Uterus (tissue), 4 donors: Measurements from ENCODE around the gene MIEN1. TPM values are rescaled to one million over a fixed set of nuclear protein-coding genes. Genes with fewer than 3 reads are reported as not detected.

Experiments
- DNase-seq, 2 donors: peaks; one replicate each; pipeline ENCODE4 v3.0.0-alpha.2; 2019 to 2020
- H3K27ac ChIP-seq, 2 donors: fragments of 200-600 bp; sonication (generic); 1 replicate in 1 of 2; 2 replicates in 1 of 2; pipeline ENCODE4 v1.5.1; 2016 to 2018
- H3K27me3 ChIP-seq, 2 donors: fragments of 200-600 bp; sonication (generic); one replicate each; pipeline ENCODE4 v1.5.1; 2018 to 2019; ENCODE audit warnings: control low read depth in 1 of 2
- H3K36me3 ChIP-seq, 2 donors: fragments of 200-600 bp; sonication (generic); one replicate each; pipeline ENCODE4 v1.5.1; 2019; ENCODE audit warnings: control low read depth in 1 of 2
- H3K4me1 ChIP-seq, 2 donors: fragments of 200-600 bp; sonication (generic); one replicate each; pipeline ENCODE4 v1.5.1; 2018 to 2019; ENCODE audit warnings: control low read depth in 1 of 2
- H3K4me3 ChIP-seq, 2 donors: fragments of 200-600 bp; sonication (generic); 1 replicate in 1 of 2; 2 replicates in 1 of 2; pipeline ENCODE4 v1.5.1; 2018 to 2019; ENCODE audit warnings: mild to moderate bottlenecking in 1 of 2
- H3K9me3 ChIP-seq, 2 donors: fragments of 200-600 bp; sonication (generic); one replicate each; pipeline ENCODE4 v1.5.1; 2019; ENCODE audit warnings: control low read depth in 1 of 2
- CTCF ChIP-seq, 4 experiments: fragments of 200-600 bp in 2 of 4; fragments of 450-650 bp in 2 of 4; sonication (generic) in 2 of 4; IDR thresholded peaks; one replicate each; pipeline ENCODE4 v1.5.1; 2016 to 2019; ENCODE audit warnings: antibody characterized with exemption in 4 of 4, mild to moderate bottlenecking in 2 of 4, moderate library complexity in 1 of 4
- POLR2A ChIP-seq, 2 donors: fragments of 450-650 bp; IDR thresholded peaks; one replicate each; pipeline ENCODE4 v1.6.1; 2016; ENCODE audit warnings: antibody characterized with exemption in 2 of 2, mild to moderate bottlenecking in 1 of 2, moderate library complexity in 1 of 2
- intact Hi-C: fragments of 100-400 bp; cut with DNase I; formaldehyde crosslinking; loops from one replicate; pipeline ENCODE4 v1.15.1; 2023; ENCODE audit warnings: low total_unique reads
- total RNA-seq, 4 donors: library from RNA; depleted of rRNA in 3 of 4; stranded (reverse); fragments of >200 nt in 3 of 4; gene quantifications; one replicate each; pipeline versions ENCODE4 v1.1.0 to v1.2.4, GENCODE V29; 2014 to 2023
- donor health status: DM: yes; HTN: yes; CAD: no.

The MIEN1 gene
- total RNA-seq, 4 donors from 2014 or later, result 4.9 to 125 (median 58.5) TPM

- H3K4me3 ChIP-seq, result no peak overlapping the region
- H3K9me3 ChIP-seq, result no peaks in the 10 kb centered on the region
- H3K36me3 ChIP-seq, result no peaks in the 10 kb centered on the region
- H3K27me3 ChIP-seq, result no peaks in the 10 kb centered on the region
- intact Hi-C loops, result no loop called here
- H3K4me1 ChIP-seq, result no peaks in the 10 kb centered on the region
- TF ChIP-seq CTCF (IDR thresholded peaks at IDR 0.05) (no peak), POLR2A (IDR thresholded peaks at IDR 0.05) (no peak)
- H3K27ac ChIP-seq, result no peak overlapping the region
- no peak for DNase-seq
Observed at GRCh38 chr17:39772987-39773934, 42.9 kb upstream of the MIEN1 start.

GRCh38 chr17:39772415-39772814, 42.1 kb upstream of the MIEN1 start:
- no peaks in the 10 kb centered on the region for H3K36me3 ChIP-seq
- no peaks in the 10 kb centered on the region for H3K4me1 ChIP-seq
- H3K9me3 ChIP-seq, result no peaks in the 10 kb centered on the region
- no peak for TF ChIP-seq CTCF (IDR thresholded peaks at IDR 0.05)
- TF ChIP-seq POLR2A (IDR thresholded peaks at IDR 0.05), result no peak
- intact Hi-C loops, result no loop called here
- H3K4me3 ChIP-seq, result no peak overlapping the region
- no peak overlapping the region for H3K27ac ChIP-seq
- H3K27me3 ChIP-seq, result no peaks in the 10 kb centered on the region
- no peak for DNase-seq

- Histone ChIP-seq H3K9me3 (no peaks in the 10 kb centered on the region), H3K4me1 (no peaks in the 10 kb centered on the region), H3K27me3 (no peaks in the 10 kb centered on the region), H3K4me3 (no peak overlapping the region), H3K27ac (no peak overlapping the region), H3K36me3 (no peaks in the 10 kb centered on the region)
- no peak for DNase-seq
- no peak for TF ChIP-seq POLR2A (IDR thresholded peaks at IDR 0.05)
- TF ChIP-seq CTCF (IDR thresholded peaks at IDR 0.05), result no peak
- intact Hi-C loops, result no loop called here
Observed at GRCh38 chr17:39769974-39770587, 39.7 kb upstream of the MIEN1 start.

GRCh38 chr17:39767147-39767546, 36.8 kb upstream of the MIEN1 start:
- H3K36me3 ChIP-seq, result no peaks in the 10 kb centered on the region
- H3K4me1 ChIP-seq, result no peaks in the 10 kb centered on the region
- intact Hi-C loops, result no loop called here
- DNase-seq, result no peak
- H3K4me3 ChIP-seq, result no peak overlapping the region
- H3K27me3 ChIP-seq, result no peaks in the 10 kb centered on the region
- TF ChIP-seq POLR2A (IDR thresholded peaks at IDR 0.05), result no peak
- no peak for TF ChIP-seq CTCF (IDR thresholded peaks at IDR 0.05)
- H3K9me3 ChIP-seq, result no peaks in the 10 kb centered on the region
- no peak overlapping the region for H3K27ac ChIP-seq

GRCh38 chr17:39765766-39766165, 35.4 kb upstream of the MIEN1 start:
- Histone ChIP-seq H3K27me3 (no peaks in the 10 kb centered on the region), H3K36me3 (no peaks in the 10 kb centered on the region), H3K27ac (no peak overlapping the region), H3K4me3 (no peak overlapping the region), H3K9me3 (no peaks in the 10 kb centered on the region), H3K4me1 (no peaks in the 10 kb centered on the region)
- intact Hi-C loops, result no loop called here
- DNase-seq, result no peak
- no peak for TF ChIP-seq POLR2A (IDR thresholded peaks at IDR 0.05)
- TF ChIP-seq CTCF (IDR thresholded peaks at IDR 0.05), result no peak
